Suppressor macrophage treated with lipopolysaccharide for 1 hour (primary cell): ENCODE measurements around the gene GRIN1.
"Not testable (repeated sequence)": the region's sequence is repeated elsewhere in the genome, so short reads cannot be mapped to it uniquely, and the experiment has no call there.

Experiments used
- DNase-seq, 3 donors: peaks; one replicate each; pipeline ENCODE4 v3.0.0-alpha.2; 2020 to 2022

GRIN1 gene

DNA sequence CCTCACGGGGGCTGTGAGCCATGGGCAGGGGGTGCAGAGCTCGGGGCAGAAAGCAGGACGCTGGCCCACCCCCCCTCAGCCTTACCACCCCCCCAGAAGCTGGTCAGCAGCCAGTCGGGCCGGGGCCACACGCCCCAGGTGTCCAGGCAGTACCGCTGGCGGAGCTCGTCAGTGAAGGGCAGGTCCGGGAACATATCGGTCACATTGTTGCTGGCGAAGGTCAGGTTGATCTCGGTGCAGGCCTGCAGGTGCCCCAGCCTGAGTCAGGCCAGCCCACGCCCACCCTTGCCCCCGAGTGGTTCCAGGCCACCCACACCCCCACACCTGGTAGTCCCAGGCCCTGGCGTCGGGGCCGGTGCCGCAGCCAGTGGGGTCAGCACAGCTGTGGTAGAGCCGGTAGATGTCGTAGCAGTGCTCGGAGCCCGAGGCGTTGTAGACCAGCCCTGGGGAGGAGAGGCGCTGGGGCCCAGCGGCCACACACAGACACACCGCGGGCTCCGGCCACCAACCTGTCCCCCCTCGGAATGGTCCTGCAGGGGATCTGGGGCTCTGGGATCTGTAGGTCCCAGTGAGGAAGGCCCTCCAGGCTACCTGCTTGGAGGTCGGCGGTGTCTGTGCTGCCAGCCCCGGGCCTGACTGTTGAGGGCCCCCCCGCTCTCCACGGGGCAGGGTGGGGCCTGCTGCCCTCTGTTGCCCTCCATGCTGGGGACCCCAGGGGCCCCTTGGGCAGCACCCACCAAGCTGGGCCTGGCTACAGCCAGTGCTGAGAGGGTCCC is 27.0 kb upstream of the GRIN1 start:
- no peak for DNase-seq

DNA sequence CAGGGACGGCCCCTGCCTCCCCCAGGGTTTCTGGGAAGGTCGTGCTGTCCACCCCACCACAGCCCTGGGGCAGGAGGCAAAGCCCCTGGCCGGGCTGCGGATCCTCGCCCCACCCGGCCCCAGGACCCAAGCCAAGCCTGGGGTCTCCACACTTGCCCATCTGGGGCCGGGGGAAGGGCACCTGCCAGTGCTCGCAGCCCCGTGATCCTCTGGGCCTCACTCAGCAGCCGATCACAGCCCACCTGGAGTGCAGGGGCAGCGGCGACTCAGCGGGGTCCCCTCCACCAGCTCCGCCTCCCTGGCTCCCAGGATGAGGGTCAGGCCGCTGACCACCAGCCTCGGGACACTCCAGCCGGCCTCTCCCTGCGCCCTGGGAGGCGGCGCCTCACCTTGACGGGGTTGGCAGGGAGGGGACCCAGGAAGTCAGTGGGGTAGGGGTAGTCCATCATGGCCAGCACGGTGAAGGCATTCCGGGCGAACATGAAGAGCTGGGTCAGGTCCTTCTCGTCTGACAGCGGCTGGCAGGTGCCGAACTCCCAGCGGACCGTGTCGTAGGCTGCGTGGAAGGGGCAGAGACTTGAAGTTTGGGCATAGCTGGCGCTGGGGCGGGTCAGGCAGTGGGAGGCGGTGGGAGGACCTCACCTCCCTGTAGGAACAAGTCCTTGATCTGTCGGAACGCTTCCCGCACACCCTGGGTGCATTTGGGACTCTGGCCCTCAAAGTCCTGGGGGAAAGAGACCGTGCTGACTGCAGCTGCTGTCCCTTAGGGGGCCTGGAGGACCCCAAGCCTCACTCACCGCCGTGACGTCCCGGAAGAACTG is 26.2 kb upstream of the GRIN1 start:
- DNase-seq = no peak

DNA sequence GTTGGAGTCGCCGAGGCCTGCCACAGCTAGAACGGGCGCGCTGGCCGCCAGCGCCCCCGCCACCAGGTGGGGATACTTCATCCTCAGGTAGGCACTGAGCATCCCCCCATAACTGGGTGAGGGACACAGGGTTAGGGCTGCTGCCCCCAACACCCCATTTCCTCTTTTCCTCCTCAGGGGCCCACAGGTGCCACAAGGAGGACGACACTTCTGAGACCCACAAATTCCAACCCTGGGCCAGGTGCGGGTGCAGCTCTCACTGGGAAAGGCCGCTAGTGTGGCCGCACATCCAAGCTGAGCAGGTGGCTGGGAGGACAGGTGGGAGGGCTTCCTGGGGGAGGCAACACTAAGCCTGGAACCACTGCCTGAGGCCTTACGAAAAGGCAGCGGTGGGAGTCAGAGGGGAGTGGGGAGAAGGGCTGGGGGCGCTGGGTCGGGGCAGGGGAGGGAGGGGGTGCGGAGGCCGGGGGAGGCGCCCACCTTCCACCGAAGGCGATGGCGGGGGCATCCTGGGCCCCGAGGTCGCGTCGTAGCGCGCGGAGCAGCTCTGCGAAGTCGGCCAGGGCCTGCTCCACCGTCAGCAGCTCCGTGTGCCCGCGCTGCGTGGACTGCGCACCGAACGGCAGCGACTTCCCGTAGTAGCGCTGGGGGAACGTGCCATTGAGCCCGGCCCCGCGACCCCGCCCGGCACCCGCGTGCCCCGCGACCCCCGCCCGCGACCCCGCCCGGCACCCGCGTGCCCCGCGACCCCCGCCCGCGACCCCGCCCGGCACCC is 25.4 kb upstream of the GRIN1 start:
- DNase-seq = peak; percentile 32 to 64 (median 57)

DNA sequence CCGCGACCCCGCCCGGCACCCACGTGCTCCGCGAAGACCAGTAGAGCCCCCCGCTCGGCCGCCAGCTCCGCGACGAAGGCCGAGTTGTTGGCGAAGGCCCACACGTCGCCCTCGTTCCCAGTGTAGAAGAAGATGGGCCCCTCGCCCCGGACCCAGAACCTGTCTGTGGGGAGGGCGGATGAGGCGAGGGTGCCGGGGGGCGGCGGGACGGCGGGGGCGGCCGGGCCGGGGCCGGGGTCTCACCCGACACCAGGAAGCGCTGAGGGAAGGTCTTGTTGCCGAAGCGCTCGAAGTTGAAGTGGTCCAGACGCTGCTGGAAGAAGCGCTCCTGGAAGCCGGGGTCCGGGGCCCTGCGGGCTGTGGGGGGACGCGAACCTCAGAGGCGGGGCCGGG is 24.7 kb upstream of the GRIN1 start:
- DNase-seq = peak in 1 of 3 donors; percentile 30

DNA sequence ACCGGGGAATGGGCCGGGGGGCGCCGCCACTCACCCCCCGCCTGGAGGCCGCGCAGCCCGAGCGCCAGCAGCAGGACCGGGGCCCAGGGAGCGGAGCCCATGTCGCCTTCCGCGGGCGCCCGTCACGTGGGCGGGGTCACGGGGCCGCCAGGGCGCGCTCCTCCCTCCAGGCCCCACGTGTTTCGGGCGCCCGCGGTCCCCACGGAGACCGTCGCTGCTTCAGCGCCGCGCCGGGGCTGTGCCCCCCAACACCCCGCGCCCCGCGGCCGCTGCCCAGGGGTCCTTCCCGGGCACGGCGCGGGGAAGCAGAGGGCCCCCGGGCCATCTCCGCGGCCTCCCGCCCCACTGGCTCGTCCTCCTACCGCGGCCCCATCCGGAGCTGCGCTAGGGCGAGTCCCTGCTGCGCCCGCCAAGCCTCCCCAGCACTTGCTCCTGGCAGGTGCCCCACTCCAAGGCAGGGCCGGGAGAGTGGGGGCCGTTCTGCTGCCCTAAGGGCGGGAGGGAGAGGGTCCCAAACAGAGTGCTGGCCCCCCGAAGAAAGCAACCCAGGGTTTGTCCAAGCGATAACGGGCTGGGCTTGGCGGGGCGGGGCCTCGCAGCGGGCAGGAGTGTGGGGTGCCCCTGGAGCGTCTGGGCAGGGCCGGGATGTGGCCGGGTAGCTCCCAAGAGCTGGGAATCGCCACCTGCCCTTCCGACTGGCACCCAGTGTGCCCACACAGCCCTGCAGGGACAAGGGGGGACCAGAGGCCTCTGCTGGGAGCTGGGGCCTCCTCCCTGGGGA is 24.2 kb upstream of the GRIN1 start, which contains the start of gene DPP7:
Gene DPP7, minus strand, starts transcription at position 121 of the 781 bp plus-strand sequence. Its CDS starts 20 bp downstream, at position 101.
- peak; percentile 78 to 95 (median 90) for DNase-seq

DNA sequence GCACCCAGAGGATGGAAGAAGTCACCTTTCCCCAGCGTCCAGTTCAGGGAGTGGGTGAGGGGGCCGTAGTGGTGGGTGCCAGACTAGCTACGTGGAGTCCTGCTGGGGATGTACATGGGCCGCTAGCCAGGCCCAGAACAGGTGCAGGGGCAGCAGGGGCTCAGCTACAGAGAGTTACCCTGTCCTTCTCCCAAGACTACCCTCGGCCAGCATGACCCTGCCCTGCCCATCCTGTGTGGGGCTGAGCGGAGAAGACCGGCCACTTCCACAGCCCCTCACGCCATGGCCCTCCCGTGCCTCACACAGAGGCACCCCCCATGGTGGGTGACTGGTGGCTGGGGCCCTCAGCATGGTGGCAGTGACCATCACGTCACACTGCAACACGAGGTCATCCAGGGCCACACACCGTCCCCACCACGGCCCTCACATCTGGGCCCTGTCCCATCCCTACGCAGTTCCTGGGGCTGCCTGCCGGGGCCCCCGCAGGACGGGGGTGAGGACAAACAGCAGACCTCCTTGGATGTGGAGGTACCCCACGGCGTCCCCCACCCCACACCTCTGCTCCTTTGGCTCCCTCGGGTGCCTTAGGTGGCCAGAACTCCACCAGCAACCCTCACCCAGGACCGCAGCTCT is 23.4 kb upstream of the GRIN1 start:
- no peak for DNase-seq

DNA sequence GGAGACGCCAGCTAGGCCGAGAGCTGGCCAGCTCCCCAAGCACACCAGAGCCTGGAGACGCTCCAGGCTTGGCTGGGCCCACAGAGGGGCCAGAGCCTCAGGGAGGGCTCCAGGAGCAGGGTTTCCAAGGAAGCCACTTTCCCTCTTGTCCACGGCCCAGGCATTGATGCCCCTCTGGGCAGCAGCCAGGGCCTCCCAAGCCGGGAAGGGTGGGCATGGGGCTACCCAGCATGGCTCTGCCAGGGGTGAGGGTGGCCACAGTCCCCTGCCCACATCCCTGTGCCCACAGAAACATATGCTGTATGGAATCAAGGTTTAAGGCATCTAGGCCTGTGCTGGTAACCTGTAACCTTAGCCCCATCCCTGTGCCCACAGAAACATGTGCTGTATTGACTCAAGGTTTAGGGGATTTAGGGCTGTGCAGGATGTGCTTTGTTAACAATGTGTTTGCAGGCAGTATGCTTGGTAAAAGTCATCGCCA is 22.9 kb upstream of the GRIN1 start:
- no peak for DNase-seq

DNA sequence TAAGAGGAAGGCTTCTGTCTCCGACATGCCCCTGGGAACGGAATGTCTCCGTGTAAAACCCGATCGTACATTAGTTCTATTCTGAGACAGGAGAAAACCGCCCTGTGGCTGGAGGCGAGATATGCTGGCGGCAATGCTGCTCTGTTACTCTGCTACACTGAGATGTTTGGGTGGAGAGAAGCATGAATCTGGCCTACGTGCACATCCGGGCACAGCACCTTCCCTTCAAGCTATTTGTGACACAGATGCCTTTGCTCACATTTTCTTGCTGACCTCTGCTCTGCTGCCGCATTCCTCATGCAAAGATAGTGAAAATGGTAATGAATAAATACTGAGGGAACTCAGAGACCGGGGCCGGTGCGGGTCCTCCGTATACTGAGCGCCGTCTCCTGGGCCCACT is 22.2 kb upstream of the GRIN1 start:
- no peak for DNase-seq

DNA sequence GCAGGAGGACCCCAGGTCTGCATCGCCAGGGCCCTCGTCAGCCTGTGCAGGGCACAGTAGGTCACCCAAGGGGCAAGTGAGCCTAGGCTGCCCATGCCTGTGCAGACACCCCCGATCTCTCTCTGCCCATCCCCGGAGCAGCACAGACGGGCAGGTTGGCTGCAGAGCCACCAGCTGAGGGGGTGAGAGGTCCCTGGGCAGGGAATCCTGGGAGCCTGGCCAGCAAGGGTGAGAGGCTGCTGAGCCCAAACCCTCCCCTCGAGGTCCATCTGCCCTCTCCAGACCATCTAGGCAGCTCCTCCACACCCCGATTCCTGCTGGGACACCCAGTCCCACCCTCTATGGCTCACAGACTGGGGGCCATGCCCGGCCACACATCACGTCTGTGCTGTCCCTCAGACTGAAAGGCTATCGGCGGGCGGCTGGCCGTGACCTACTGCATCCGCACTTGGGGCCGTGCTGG is 21.7 kb upstream of the GRIN1 start:
- no peak for DNase-seq

DNA sequence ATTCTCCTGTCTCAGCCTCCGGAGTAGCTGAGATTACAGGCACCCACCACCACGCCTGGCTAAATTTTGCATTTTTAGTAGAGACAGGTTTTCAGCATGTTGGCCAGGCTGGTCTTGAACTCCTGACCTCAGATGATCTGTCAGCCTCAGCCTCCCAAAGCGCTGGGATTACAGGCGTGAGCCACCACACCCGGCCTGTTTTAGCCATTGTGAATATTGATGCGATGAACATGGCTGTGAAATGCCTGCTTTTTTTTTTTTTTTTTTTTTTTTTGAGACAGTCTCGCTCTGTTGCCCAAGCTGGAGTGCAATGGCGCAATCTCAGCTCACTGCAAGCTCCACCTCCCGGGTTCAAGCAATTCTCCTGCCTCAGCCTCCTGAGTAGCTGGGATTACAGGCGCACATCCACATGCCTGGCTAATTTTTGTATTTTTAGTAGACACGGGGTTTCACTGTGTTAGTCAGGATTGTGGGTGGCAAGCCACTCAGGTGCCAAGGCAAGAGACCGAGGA is 20.8 kb upstream of the GRIN1 start:
- DNase-seq = not testable (repeated sequence)

DNA sequence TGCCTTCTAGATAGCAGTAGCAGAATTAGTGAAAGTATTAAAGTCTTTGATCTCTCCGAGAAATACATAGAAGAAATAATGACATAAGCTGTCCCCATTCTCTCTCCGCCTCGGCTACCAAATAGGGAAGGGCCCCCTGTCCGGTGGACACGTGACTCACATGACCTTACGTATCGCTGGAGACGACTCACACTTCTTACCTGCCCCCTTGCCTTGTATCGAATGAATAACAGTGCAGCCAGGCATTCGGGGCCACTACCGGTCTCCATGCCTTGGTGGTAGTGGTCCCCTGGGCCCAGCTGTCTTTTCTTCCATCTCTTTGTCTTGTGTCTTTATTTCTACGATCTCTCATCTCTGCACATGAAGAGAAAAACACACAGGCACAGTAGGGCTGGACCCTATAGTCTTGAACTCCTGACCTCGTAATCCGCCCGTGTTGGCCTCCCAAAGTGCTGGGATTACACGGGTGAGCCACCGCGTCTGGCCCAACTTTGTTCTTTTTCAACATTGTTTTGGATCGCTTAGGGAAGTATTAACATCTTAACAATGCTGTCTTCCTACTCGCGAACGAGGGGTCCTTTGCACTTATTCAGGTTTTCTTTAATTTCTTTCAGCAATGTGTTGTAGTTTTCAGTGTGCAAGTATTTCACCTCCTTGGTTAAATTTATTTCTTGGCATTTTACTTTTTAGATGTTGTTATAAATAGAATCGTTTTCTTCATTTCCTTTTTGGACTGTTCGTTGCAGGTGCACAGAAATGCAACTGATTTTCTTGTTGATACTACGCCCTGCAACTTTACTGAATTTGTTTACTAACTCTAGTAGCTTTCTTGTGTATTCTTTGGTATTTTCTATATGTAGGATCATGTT is 16.8 kb upstream of the GRIN1 start:
- not testable (repeated sequence) for DNase-seq

DNA sequence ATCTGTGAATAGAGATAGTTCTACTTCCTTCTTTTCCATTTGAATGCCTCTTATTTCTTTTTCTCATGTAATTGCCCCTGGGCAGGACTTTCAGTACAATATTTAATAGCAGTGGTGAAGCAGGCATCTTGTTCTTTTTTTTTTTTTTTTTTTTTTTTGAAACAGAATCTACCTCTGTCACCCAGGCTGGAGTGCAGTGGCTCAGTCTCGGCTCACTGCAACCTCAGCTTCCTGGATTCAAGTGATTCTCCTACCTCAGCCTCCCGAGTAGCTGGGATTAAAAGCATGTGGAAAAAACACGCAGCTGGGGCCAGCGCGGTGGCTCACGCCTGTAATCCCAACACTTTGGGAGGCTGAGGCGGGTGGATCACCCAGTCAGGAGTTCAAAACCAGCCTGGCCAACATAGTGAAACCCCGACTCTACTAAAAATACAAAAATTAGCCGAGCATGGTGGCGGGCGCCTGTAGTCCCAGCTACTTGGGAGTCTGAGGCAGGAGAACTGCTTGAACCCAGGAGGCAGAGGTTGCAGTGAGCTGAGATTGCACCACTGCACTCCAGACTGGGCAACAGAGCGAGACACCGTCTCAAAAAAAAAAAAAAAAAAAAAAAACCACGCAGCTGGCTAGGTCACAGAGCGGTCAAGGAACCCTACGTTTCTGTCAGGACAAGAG is 16.0 kb upstream of the GRIN1 start:
- DNase-seq = not testable (repeated sequence)

DNA sequence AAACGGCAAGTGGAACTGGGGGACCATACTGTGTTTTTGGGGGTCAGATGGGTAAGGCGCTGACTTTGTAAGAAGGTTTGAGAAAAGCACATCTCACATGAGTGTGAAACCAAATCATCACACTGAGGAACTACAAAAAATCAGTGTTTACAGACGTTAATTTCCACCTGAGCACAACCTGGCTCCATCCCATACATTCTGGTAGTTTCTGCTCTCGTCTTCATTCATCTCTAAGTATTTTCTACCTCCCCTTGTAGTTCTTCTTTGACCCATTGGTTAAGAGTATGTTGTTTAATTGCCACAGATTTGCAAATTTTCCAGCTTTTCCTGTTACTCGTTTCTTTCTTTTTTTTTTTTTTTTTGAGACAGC is 15.5 kb upstream of the GRIN1 start:
- no peak for DNase-seq

DNA sequence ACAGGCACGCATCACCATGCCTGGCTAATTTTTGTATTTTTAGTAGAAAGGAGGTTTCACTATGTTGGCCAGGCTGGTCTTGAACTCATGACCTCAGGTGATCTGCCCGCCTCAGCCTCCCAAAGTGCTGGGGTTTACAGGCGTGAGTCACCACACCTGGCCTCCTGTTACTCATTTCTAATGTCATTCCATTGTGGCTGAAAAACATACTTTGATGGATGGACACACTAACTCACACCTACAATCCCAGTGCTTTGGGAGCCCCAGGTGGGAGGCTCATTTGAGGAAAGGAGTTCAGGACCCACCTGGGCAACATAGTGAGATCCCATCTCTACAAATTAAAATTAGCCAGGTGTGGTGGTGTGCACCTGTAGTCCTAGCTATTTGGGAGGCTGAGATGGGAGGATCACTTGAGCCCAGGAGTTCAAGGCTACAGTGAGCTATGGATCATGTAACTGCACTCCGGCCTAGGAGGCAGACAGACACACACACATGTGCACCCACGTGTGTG is 14.9 kb upstream of the GRIN1 start:
- DNase-seq = not testable (repeated sequence)

DNA sequence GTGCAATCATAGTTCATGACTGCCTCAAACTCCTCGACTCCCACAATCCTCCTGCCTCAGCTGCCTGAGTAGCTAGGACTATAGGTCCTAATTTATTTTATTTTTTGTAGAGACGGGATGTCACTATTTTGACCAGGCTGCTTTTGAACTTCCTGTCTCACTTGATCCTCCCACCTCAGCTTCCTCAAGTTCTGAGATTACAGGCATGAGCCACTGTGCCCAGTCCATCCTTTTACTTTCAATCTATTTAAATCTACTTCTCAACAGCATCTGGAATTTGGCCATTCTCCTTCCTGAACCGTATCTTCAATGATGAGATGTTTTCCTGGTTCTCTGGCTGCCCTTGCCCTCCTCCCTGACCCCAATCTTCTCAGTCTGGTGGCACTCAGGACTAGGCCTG is 12.2 kb upstream of the GRIN1 start:
- peak in 2 of 3 donors; percentile 35 to 37 for DNase-seq

DNA sequence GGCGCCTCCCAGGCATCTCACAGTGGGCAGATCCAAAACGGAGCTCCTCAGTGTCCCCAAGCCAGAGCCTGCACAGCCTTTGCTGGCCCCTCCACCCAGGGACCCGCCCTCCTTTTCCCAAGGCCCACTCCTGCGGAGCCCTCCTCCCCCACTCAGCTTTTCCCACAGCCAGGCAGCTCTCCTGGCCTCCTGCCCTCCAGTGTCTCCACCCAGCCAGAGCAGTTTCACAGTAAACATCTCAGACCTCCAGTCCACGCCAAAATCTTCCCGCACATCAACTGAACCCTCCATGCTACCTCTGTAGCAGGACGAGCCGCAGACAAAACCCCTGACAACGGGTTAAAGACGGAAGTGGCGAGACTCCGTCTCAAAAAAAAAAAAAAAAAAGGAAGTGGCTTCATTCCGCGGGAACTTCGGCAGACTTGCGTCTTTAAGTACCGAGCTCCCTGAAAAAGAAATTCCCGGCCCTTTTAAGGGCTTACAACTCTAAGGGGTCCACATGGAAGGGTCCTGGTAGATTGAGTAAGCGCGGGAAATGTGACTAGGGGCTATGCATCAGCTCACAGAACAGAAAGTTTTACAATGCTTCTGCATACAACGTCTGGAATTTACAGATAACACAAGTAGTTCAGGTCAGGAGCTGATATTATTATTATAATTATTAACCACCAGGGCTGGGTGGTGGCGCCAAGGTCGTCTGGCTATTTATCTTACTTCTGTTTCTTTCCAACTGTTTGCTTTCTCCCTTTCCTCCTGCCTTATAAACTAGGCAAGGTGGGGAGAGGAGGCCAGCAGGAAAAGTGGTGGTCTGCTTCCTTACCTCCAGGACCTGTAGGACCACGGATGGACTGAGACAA is 11.4 kb upstream of the GRIN1 start:
- DNase-seq = peak; percentile 75 to 81 (median 81)

DNA sequence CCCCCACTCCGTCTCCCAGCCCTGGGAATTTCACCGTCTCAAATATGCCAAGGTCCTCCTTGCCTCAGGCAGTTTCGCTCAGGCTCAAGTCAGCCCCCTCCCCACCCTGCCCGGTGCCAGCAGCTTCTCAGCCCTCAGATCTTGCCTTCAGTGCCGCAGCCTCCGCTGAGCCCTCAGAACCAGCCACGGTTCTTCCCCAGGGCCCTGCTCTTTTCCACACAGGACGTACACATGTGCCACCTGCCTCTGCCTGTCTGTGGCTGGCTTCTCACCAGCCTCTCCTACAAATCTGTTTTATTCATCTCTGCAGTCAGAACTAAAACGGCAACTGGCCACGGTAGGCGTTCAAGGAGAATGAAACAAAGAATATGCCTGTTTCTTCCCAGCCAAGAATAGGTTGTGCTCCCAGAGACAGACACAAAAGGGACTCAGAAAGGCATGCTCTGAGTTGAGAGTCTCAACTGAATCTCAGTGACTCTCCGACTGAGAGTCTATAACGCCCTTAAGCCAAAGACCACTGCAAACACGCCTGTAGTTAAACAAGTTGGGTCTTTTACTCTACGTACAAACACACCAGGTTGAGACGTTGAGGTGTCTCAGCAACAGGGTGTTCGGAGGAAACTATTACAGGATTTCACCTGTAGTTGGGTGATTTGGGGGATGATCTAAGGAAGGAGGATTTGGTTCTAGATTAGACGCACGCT is 10.6 kb upstream of the GRIN1 start:
- no peak for DNase-seq
